GM21528 (cell line): ENCODE results near the gene FBXW4.
"Not testable (repeated sequence)": the region's sequence is repeated elsewhere in the genome, so short reads cannot be mapped to it uniquely, and the experiment has no call there.

Source experiments
- ATAC-seq: cut with Tn5 transposase; IDR thresholded peaks from one replicate; pipeline ENCODE4 v1.9.1; 2021; ENCODE audit warnings: mild to moderate bottlenecking, moderate library complexity; ENCODE audit not compliant: unreplicated experiment, low FRiP score

FBXW4 gene

DNA sequence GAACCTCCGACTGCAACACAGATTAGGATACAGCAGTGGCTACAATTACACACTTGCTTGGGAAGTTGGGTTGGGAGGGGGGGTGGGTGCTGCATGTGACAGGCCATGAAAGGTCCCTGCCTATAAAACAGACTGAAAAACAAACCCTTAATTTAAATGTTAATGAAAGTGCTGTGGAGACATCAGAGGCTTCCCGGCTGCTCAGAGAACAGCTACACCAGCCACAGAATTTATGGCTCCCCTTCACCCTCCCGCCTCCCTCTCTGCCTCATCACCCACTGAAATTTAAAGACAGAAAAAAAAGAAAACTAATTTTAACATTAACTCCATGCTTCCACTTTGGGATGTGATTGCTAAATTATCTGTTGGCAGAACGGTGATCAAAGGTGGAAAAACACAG lies 34.7 kb downstream of the FBXW4 start:
- no peak for ATAC-seq

- no peak for ATAC-seq
These were observed 36.0 kb downstream of the FBXW4 start for GRCh38 chr10:101658975-101659374.

GRCh38 chr10:101656890-101657289 lies 38.1 kb downstream of the FBXW4 start:
- no peak for ATAC-seq

GRCh38 chr10:101655570-101655969 lies 39.4 kb downstream of the FBXW4 start:
- no peak for ATAC-seq

GRCh38 chr10:101653536-101653935 lies 41.4 kb downstream of the FBXW4 start:
- no peak for ATAC-seq

GRCh38 chr10:101651336-101651735 lies 43.6 kb downstream of the FBXW4 start:
- ATAC-seq: no peak

GRCh38 chr10:101650863-101651262 lies 44.1 kb downstream of the FBXW4 start:
- no peak for ATAC-seq

DNA sequence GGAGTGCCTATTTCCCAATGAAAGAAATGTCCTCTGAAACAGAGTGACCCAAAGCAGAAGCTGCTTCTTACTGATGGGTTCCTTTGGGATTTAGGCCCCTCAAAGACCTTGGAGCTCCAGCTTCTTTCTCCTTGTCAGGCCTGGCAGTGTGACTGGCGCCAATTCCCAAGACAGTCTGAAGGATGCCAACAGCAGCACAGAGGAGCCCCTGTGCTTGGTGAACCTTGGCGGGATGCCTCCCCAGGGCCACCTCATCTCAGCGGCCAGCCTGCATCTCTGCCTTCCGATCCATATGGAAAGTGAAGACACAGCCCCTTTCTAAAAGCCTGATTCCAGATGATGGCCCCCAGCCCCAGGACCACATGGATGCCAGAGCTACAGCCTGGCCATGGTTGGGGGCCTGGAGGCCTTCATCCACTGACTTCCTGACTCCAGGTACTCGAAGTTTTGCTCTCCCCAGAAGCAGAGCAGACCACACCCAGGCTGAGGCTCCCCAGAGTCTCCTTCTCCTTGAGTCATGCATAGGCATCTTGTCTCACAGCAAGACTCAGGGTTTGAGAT lies 45.4 kb downstream of the FBXW4 start:
- ATAC-seq: no peak

- ATAC-seq: no peak
These were observed 47.7 kb downstream of the FBXW4 start for GRCh38 chr10:101647255-101647654.

- ATAC-seq: no peak
These were observed 48.6 kb downstream of the FBXW4 start for GRCh38 chr10:101646364-101646763.

DNA sequence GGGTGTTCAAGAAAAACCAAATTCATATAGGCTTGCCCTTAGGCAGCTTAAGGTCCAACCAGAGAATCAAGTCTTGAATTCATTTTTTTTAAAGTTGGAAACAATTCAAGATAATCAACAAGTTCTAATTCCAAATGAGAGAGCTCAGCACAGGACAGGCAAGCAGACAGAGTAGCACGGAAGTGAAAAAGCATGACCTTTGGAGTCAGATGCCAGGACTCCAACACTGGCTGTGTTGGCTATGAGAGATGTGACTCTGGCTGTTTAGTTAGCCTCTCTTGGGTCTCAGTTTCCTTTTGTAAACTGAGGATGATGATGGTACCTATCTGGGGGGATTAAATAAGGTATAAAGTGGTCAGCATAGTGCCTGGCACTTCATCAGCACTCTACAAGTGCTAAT lies 49.3 kb downstream of the FBXW4 start:
- no peak for ATAC-seq

DNA sequence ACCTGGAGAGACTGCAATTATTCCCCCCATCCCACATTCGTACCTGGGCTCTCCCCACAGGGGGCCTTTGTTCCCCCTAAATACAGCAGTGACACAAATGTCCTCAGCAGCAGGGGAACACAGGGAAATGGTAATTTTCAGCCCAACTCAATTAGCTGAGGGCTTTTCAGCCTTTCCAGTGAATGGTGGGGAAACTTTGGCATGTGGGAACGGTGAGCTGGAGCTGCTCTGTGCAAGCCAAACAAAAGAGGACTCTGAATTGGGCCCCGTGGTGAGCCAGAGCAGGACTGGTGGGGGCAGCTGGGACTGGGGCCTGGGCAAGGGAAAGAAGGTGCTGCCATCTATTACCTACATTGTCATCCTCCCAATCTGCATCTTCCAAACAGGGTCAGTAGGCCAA lies 51.0 kb downstream of the FBXW4 start:
- ATAC-seq: no peak

GRCh38 chr10:101643546-101643945 lies 51.4 kb downstream of the FBXW4 start:
- no peak for ATAC-seq

DNA sequence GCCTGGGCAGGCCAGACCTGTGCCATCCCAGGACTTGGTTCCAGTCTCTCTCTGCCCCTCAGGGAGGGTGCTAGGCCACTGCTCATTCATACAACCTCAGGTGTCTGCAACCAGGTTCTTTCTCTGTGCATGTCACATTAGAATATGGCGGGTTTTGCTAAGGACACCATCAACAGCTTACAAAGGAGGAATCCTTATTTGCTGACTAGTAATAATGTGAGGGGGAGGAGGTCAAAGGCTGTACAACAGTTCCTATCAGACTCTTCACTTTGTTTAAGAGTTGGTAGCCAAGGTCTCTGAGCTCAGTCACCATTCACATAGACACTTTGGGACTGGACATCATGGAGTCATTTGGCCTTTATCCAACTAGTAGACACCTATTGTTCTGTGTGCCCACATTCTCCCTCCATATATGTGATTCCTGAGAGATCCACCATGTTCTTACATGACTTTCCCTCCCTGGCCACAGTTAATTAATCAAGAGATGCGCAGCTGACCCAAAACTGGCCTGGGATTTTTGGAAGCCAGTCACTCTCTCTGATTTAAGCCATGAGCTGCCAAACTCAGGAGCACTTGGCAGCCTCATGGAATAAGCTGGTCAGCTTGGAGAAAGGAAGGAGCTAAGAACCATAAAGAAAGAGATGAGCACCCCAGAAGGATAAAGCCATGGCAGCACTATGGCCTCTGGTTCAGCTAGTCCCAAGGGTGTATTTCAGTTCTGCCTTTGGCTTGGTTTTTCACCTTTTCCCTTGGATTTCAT lies 55.6 kb downstream of the FBXW4 start:
- ATAC-seq: no peak

GRCh38 chr10:101633510-101633909 lies 61.5 kb downstream of the FBXW4 start:
- not testable (repeated sequence) for ATAC-seq

DNA sequence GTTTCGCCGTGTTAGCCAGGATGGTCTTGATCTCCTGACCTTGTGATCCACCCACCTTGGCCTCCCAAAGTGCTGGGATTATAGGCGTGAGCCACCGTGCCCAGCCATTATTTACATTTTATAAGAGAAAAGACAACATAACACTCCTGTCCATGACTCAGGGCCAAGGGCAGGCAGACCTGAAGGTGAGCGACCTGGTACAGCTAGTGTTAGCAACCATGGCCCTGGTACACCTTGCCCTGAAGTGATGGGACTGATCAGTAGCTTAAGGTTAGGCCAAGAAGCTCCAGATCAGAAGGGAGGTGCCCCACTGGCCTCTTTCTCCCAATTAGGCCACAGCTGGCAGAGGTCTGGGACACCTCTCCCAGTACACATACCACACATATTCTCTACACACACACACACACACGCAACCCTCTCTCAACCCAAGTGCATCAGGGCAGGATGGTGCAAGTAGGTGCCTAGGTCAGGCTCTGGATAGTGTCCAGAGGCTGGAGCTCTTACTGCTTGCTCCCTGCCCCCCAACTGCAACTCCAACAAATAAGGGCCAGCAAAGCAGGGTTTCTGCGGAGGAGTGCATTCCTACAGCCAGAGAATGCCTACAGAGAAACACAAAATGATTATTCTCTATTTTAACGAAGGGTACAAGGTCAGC lies 63.0 kb downstream of the FBXW4 start:
- no peak for ATAC-seq

DNA sequence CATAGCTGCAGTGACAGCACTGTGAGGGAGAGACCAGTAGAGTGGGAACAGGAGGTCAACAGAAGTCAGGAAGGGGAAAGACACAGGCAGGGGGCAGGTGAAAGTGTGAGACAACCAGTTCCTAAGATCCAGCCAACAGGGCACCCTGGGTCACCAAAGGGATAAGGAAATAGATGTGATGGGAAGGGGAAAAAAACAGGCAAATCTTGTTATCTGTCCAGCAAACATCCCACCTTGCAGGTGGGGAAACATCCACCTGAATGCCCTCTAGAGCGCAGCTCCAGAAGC lies 64.4 kb downstream of the FBXW4 start:
- no peak for ATAC-seq

GRCh38 chr10:101629837-101630632 lies 64.9 kb downstream of the FBXW4 start:
- no peak for ATAC-seq

DNA sequence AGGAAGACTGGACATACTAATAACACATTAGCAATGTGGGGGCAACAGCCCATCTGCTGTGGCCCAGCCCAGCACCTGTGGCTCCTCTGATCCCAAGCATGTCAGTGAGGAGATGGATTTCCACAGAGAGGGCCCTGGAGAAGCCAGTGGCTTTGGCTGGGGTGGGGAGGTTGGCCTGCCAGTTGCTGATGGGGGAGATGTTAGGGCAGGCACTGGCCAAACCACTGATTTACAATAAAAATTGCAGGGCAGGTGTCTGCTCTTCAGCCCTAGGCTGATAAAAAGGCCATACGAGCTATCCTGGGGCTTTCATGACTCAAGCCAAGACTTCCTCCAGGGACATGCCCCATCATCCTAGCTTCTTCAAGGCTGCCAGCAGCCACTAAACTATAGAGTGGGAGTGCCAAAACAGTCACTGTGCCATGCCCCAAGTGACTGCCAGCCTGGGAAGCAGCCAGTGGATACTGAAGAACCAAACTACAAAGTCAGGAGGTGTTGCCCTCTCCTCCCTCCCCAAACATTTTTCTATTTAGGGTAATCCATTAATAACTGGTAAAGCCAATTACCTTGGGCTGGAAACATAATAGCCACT lies 69.1 kb downstream of the FBXW4 start:
- ATAC-seq: no peak

DNA sequence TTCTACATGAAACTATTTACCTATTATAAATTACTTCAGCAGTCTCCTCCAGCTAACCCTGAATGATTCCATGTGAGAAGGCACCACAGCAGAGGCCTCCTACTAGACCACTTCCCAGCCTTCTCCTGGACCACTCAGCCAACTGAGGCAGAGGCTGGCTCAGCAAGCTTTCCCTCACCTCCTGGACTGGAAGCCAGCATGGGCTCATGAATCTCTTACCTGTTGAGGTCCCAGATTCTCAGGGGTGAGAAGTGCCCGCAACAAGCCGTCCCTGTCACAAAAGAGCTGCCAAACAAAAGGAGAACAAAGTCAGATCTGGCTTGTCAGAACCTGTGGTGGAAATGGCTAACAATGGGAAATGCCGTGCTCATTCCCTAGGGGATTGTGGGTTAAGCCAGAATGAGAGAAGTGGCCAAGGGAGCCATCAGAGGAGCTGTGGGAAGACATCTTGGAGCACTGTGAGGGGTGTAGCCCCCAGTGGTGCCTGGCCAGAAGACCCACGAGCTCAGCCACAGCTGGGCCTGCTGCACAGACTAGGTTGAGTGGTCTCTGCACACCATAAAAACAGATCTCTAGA lies 70.4 kb downstream of the FBXW4 start:
- no peak for ATAC-seq

DNA sequence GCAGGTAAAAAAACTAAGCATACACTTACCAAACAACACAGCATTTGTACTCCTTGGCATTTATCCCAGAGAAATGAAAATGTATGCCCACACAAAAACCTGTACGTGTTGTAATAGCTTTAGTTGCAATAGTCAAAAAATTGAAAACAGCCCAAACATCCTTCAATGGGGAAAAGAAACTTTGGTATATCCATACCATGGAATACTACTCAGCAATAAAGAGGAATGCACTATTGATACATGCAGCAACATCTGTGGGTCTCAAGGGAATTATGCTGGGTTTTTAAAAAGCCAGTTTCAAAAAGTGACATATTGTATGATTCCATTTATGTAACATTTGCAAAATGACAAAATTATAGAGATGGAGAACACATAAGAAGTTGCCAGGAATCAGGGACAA lies 71.4 kb downstream of the FBXW4 start:
- ATAC-seq: no peak
